ENCODE data around the gene LPP. TPM values are rescaled to one million over a fixed set of nuclear protein-coding genes. Genes with fewer than 3 reads are reported as not detected.

The LPP gene
- polyA plus RNA-seq, 1 donor (not counting 4 experiments of a cell fraction or from before 2014, with no cell fraction given): 16.0 TPM

- no peak for FAIRE-seq
Measured at GRCh38 chr3:188239035-188239434, 85.1 kb downstream of the LPP start.

GRCh38 chr3:188239577-188239976 is 85.6 kb downstream of the LPP start:
- no peaks in the 10 kb centered on the region for H4K20me1 ChIP-seq (ENCODE audit: control insufficient read depth, extremely low read depth, insufficient read depth, low read length)
- peaks cover 0 to 5% of the 10 kb centered on the region in 2 experiments for H3K36me3 ChIP-seq (ENCODE audit: control insufficient read depth in 2 of 2, extremely low read depth in 1 of 2, insufficient read depth in 2 of 2, low read length in 2 of 2)
- H3K27ac ChIP-seq (ENCODE audit: control insufficient read depth, insufficient read depth, low read length): no peak overlapping the region
- no peak for TF ChIP-seq EZH2 (IDR thresholded peaks at IDR 0.05; ENCODE audit: low read length)
- TF ChIP-seq CTCF (optimal IDR thresholded peaks at IDR 0.05 in 1 of 3, IDR thresholded peaks at IDR 0.05 in 1 of 3, conservative IDR thresholded peaks at IDR 0.05 in 1 of 3; ENCODE audit: extremely low read depth in 1 of 3, insufficient read depth in 2 of 3, low read length in 3 of 3): no peak
- FAIRE-seq: no peak
- no peaks in the 10 kb centered on the region for H3K9me1 ChIP-seq (ENCODE audit: control insufficient read depth, extremely low read depth, insufficient read depth, low read length)
- H2AFZ ChIP-seq (ENCODE audit: control insufficient read depth, low read length): no peak overlapping the region
- dilution Hi-C loops (cut with MboI; ENCODE audit: extremely low pct_ligation_motif_present, low sequenced_read_pairs): no loop called here
- no peak overlapping the region for H3K4me3 ChIP-seq (ENCODE audit: control insufficient read depth in 2 of 3, extremely low read depth in 1 of 3, insufficient read depth in 2 of 3, low read depth in 1 of 3, low read length in 3 of 3)
- DNase-seq (ENCODE audit: low read depth, low spot score): no peak
- no peak overlapping the region for H3K9ac ChIP-seq (ENCODE audit: control insufficient read depth, extremely low read depth, insufficient read depth, low read length)
- H3K4me1 ChIP-seq (ENCODE audit: control insufficient read depth, extremely low read depth, insufficient read depth, low read length): peaks cover 16% of the 10 kb centered on the region
- no peaks in the 10 kb centered on the region for H3K27me3 ChIP-seq (ENCODE audit: control insufficient read depth, extremely low read depth, insufficient read depth, low read length)
- H3K9me3 ChIP-seq (ENCODE audit: control insufficient read depth, low read depth, low read length): no peaks in the 10 kb centered on the region
- no peak overlapping the region for H3K4me2 ChIP-seq (ENCODE audit: control insufficient read depth, extremely low read depth, insufficient read depth, low read depth, low read length)
- H3K79me2 ChIP-seq (ENCODE audit: control insufficient read depth, insufficient read depth, low read length): peaks cover 16% of the 10 kb centered on the region

More at GRCh38 chr3:188239035-188239434, 85.1 kb downstream of the LPP start:
- dilution Hi-C loops (cut with MboI; ENCODE audit: extremely low pct_ligation_motif_present, low sequenced_read_pairs): no loop called here
- H4K20me1 ChIP-seq (ENCODE audit: control insufficient read depth, extremely low read depth, insufficient read depth, low read length): no peaks in the 10 kb centered on the region
- no peak overlapping the region for H3K27ac ChIP-seq (ENCODE audit: control insufficient read depth, insufficient read depth, low read length)
- H3K9me3 ChIP-seq (ENCODE audit: control insufficient read depth, low read depth, low read length): no peaks in the 10 kb centered on the region
- no peak overlapping the region for H3K9ac ChIP-seq (ENCODE audit: control insufficient read depth, extremely low read depth, insufficient read depth, low read length)
- H3K4me2 ChIP-seq (ENCODE audit: control insufficient read depth, extremely low read depth, insufficient read depth, low read depth, low read length): no peak overlapping the region
- H2AFZ ChIP-seq (ENCODE audit: control insufficient read depth, low read length): no peak overlapping the region
- peaks cover 13% of the 10 kb centered on the region for H3K4me1 ChIP-seq (ENCODE audit: control insufficient read depth, extremely low read depth, insufficient read depth, low read length)
- DNase-seq (ENCODE audit: low read depth, low spot score): no peak
- H3K9me1 ChIP-seq (ENCODE audit: control insufficient read depth, extremely low read depth, insufficient read depth, low read length): no peaks in the 10 kb centered on the region
- TF ChIP-seq EZH2 (IDR thresholded peaks at IDR 0.05; ENCODE audit: low read length) (no peak), CTCF (optimal IDR thresholded peaks at IDR 0.05 in 1 of 3, IDR thresholded peaks at IDR 0.05 in 1 of 3, conservative IDR thresholded peaks at IDR 0.05 in 1 of 3; ENCODE audit: extremely low read depth in 1 of 3, insufficient read depth in 2 of 3, low read length in 3 of 3) (no peak)
- H3K36me3 ChIP-seq (ENCODE audit: control insufficient read depth in 2 of 2, extremely low read depth in 1 of 2, insufficient read depth in 2 of 2, low read length in 2 of 2): peaks cover 0 to 7% of the 10 kb centered on the region in 2 experiments
- H3K79me2 ChIP-seq (ENCODE audit: control insufficient read depth, insufficient read depth, low read length): peaks cover 17% of the 10 kb centered on the region
- H3K27me3 ChIP-seq (ENCODE audit: control insufficient read depth, extremely low read depth, insufficient read depth, low read length): no peaks in the 10 kb centered on the region
- no peak overlapping the region for H3K4me3 ChIP-seq (ENCODE audit: control insufficient read depth in 2 of 3, extremely low read depth in 1 of 3, insufficient read depth in 2 of 3, low read depth in 1 of 3, low read length in 3 of 3)

All from keratinocyte (primary cell).